ENCODE measurements around the gene BLVRA. TPM values are rescaled to one million over a fixed set of nuclear protein-coding genes. Genes with fewer than 3 reads are reported as not detected.
"Not testable (repeated sequence)": the region's sequence is repeated elsewhere in the genome, so short reads cannot be mapped to it uniquely, and the experiment has no call there.

Gene BLVRA
- total RNA-seq, 2 experiments from 2014 or later, result 26.6 to 28.9 TPM

GRCh38 chr7:43775255-43775654 is 16.8 kb downstream of the BLVRA start:
- H3K27ac Mint-ChIP-seq; H3K4me1 Mint-ChIP-seq (ENCODE audit: low read depth); intact Hi-C loops (cut with micrococcal nuclease); H3K9me3 Mint-ChIP-seq; DNase-seq; H3K27me3 Mint-ChIP-seq (ENCODE audit: low read depth); H3K4me3 Mint-ChIP-seq; CTCF ChIA-PET: not testable (repeated sequence)
- peaks cover 26% of the 10 kb centered on the region for H3K36me3 Mint-ChIP-seq (ENCODE audit: low read depth)

- intact Hi-C loops (cut with micrococcal nuclease); H3K27me3 Mint-ChIP-seq (ENCODE audit: low read depth); H3K9me3 Mint-ChIP-seq; DNase-seq; CTCF ChIA-PET; H3K4me1 Mint-ChIP-seq (ENCODE audit: low read depth); H3K4me3 Mint-ChIP-seq; H3K27ac Mint-ChIP-seq: not testable (repeated sequence)
- H3K36me3 Mint-ChIP-seq (ENCODE audit: low read depth), result peaks cover 12% of the 10 kb centered on the region
Measured at GRCh38 chr7:43778293-43779044, 20.0 kb downstream of the BLVRA start.

- Mint-ChIP-seq H3K27me3 (ENCODE audit: low read depth) (no peaks in the 10 kb centered on the region), H3K9me3 (peaks cover 3% of the 10 kb centered on the region), H3K4me1 (ENCODE audit: low read depth) (peaks cover 9% of the 10 kb centered on the region), H3K27ac (no peak overlapping the region), H3K36me3 (ENCODE audit: low read depth) (peaks cover 13% of the 10 kb centered on the region), H3K4me3 (no peak overlapping the region)
- intact Hi-C loops (cut with micrococcal nuclease), result no loop called here
- CTCF ChIA-PET, result interaction anchor here (0.9 kb wide), 1 partner anchor 197 kb away, joined by 3 read pairs; no protein-coding TSS in a partner anchor
- DNase-seq, result no peak
Measured at GRCh38 chr7:43779045-43779812, 20.7 kb downstream of the BLVRA start.

- Mint-ChIP-seq H3K36me3 (ENCODE audit: low read depth) (peaks cover 6% of the 10 kb centered on the region), H3K27ac (no peak overlapping the region), H3K27me3 (ENCODE audit: low read depth) (no peaks in the 10 kb centered on the region), H3K4me3 (no peak overlapping the region), H3K9me3 (no peaks in the 10 kb centered on the region), H3K4me1 (ENCODE audit: low read depth) (peaks cover 8% of the 10 kb centered on the region)
- intact Hi-C loops (cut with micrococcal nuclease), result no loop called here
- DNase-seq, result no peak
- CTCF ChIA-PET, result interaction anchor here (0.6 to 1.3 kb wide), 3 partner anchors 25 to 57 kb away, joined by 3 read pairs; no protein-coding TSS in a partner anchor
Measured at GRCh38 chr7:43781726-43782607, 23.5 kb downstream of the BLVRA start.

GRCh38 chr7:43782768-43783555 is 24.5 kb downstream of the BLVRA start:
- peaks cover 5% of the 10 kb centered on the region for H3K36me3 Mint-ChIP-seq (ENCODE audit: low read depth)
- no peaks in the 10 kb centered on the region for H3K9me3 Mint-ChIP-seq
- CTCF ChIA-PET, result no interaction called here
- intact Hi-C loops (cut with micrococcal nuclease), result no loop called here
- no peak overlapping the region for H3K4me3 Mint-ChIP-seq
- DNase-seq, result no peak
- no peaks in the 10 kb centered on the region for H3K27me3 Mint-ChIP-seq (ENCODE audit: low read depth)
- H3K4me1 Mint-ChIP-seq (ENCODE audit: low read depth), result peaks cover 8% of the 10 kb centered on the region
- H3K27ac Mint-ChIP-seq, result no peak overlapping the region

- Mint-ChIP-seq H3K4me3 (no peak overlapping the region), H3K9me3 (no peaks in the 10 kb centered on the region), H3K27ac (no peak overlapping the region), H3K27me3 (ENCODE audit: low read depth) (no peaks in the 10 kb centered on the region), H3K36me3 (ENCODE audit: low read depth) (peaks cover 6% of the 10 kb centered on the region), H3K4me1 (ENCODE audit: low read depth) (peaks cover 4% of the 10 kb centered on the region)
- CTCF ChIA-PET, result interaction anchor here (0.7 kb wide), 1 partner anchor 34 kb away, joined by 3 read pairs; no protein-coding TSS in a partner anchor
- intact Hi-C loops (cut with micrococcal nuclease), result no loop called here
- DNase-seq, result no peak
Measured at GRCh38 chr7:43784030-43784584, 25.6 kb downstream of the BLVRA start.

GRCh38 chr7:43784585-43785087 is 26.2 kb downstream of the BLVRA start:
- H3K27ac Mint-ChIP-seq; H3K9me3 Mint-ChIP-seq; H3K4me3 Mint-ChIP-seq; H3K4me1 Mint-ChIP-seq (ENCODE audit: low read depth); H3K27me3 Mint-ChIP-seq (ENCODE audit: low read depth); intact Hi-C loops (cut with micrococcal nuclease); H3K36me3 Mint-ChIP-seq (ENCODE audit: low read depth): not testable (repeated sequence)
- DNase-seq, result peak; percentile 26
- CTCF ChIA-PET, result interaction anchor here (0.7 kb wide), 1 partner anchor 34 kb away, joined by 3 read pairs; no protein-coding TSS in a partner anchor

GRCh38 chr7:43785420-43785819 is 26.9 kb downstream of the BLVRA start:
- Mint-ChIP-seq H3K4me3 (no peak overlapping the region), H3K27ac (no peak overlapping the region), H3K9me3 (no peaks in the 10 kb centered on the region), H3K27me3 (ENCODE audit: low read depth) (no peaks in the 10 kb centered on the region), H3K36me3 (ENCODE audit: low read depth) (peaks cover 4% of the 10 kb centered on the region), H3K4me1 (ENCODE audit: low read depth) (peaks cover 2% of the 10 kb centered on the region)
- intact Hi-C loops (cut with micrococcal nuclease), result no loop called here
- CTCF ChIA-PET, result no interaction called here
- DNase-seq, result no peak

GRCh38 chr7:43787771-43788170 is 29.3 kb downstream of the BLVRA start:
- Mint-ChIP-seq H3K27ac (no peak overlapping the region), H3K9me3 (no peaks in the 10 kb centered on the region), H3K27me3 (ENCODE audit: low read depth) (no peaks in the 10 kb centered on the region), H3K4me3 (no peak overlapping the region), H3K4me1 (ENCODE audit: low read depth) (peaks cover 2% of the 10 kb centered on the region), H3K36me3 (ENCODE audit: low read depth) (peaks cover 8% of the 10 kb centered on the region)
- intact Hi-C loops (cut with micrococcal nuclease), result no loop called here
- CTCF ChIA-PET, result no interaction called here
- DNase-seq, result no peak

GRCh38 chr7:43790006-43790405 is 31.5 kb downstream of the BLVRA start:
- no peaks in the 10 kb centered on the region for H3K4me1 Mint-ChIP-seq (ENCODE audit: low read depth)
- H3K36me3 Mint-ChIP-seq (ENCODE audit: low read depth), result peaks cover 7% of the 10 kb centered on the region
- H3K9me3 Mint-ChIP-seq, result no peaks in the 10 kb centered on the region
- CTCF ChIA-PET, result interaction anchor here (0.8 to 0.9 kb wide), 2 partner anchors 9 to 20 kb away, joined by 3 read pairs; no protein-coding TSS in a partner anchor
- no peak for DNase-seq
- no peak overlapping the region for H3K27ac Mint-ChIP-seq
- H3K27me3 Mint-ChIP-seq (ENCODE audit: low read depth), result no peaks in the 10 kb centered on the region
- intact Hi-C loops (cut with micrococcal nuclease), result no loop called here
- H3K4me3 Mint-ChIP-seq, result no peak overlapping the region

GRCh38 chr7:43790834-43791233 is 32.4 kb downstream of the BLVRA start:
- Mint-ChIP-seq H3K27ac (no peak overlapping the region), H3K4me1 (ENCODE audit: low read depth) (no peaks in the 10 kb centered on the region), H3K27me3 (ENCODE audit: low read depth) (no peaks in the 10 kb centered on the region), H3K9me3 (no peaks in the 10 kb centered on the region), H3K4me3 (no peak overlapping the region), H3K36me3 (ENCODE audit: low read depth) (peaks cover 9% of the 10 kb centered on the region)
- intact Hi-C loops (cut with micrococcal nuclease), result no loop called here
- CTCF ChIA-PET, result no interaction called here
- no peak for DNase-seq
